OCI-LY1 (cell line): Measurements from ENCODE around the gene RAB11FIP4.

Experiments
- H2AFZ ChIP-seq: fragments of 200-600 bp; sonication (generic), shearing (Covaris generic); 2 replicates; pipeline ENCODE4 v1.6.0; 2014; ENCODE audit warnings: antibody characterized with exemption, mild to moderate bottlenecking, low read length
- H3F3A ChIP-seq: fragments of 200-600 bp; sonication (generic), shearing (Covaris generic); 2 replicates; pipeline ENCODE4 v1.6.0; 2014; ENCODE audit warnings: mild to moderate bottlenecking, antibody characterized with exemption, low read length, moderate library complexity; ENCODE audit not compliant: insufficient read depth
- H3K27ac ChIP-seq: fragments of 200-600 bp; sonication (generic); 2 replicates; pipeline ENCODE4 v1.5.1; 2014; ENCODE audit warnings: low read length, mixed run types, mild to moderate bottlenecking, low read depth; ENCODE audit not compliant: poor library complexity, severe bottlenecking
- H3K27me3 ChIP-seq: fragments of 200-600 bp; sonication (generic); 2 replicates; pipeline ENCODE4 v1.6.0; 2014; ENCODE audit warnings: antibody characterized with exemption, mild to moderate bottlenecking, low read length, moderate library complexity; ENCODE audit not compliant: insufficient read depth
- H3K36me3 ChIP-seq: fragments of 200-600 bp; sonication (generic); 2 replicates; pipeline ENCODE4 v1.6.1; 2014; ENCODE audit warnings: mild to moderate bottlenecking, antibody characterized with exemption, low read length, moderate library complexity, mixed read lengths; ENCODE audit not compliant: insufficient read depth
- H3K4me1 ChIP-seq: fragments of 200-600 bp; sonication (generic); 2 replicates; pipeline ENCODE4 v1.5.1; 2014; ENCODE audit warnings: mild to moderate bottlenecking, low read length, moderate library complexity; ENCODE audit not compliant: insufficient read depth, severe bottlenecking
- H3K4me2 ChIP-seq: fragments of 200-600 bp; sonication (generic), shearing (Covaris generic); 2 replicates; pipeline ENCODE4 v1.6.1; 2014; ENCODE audit warnings: low read length
- H3K4me3 ChIP-seq: fragments of 200-600 bp; sonication (generic); 2 replicates; pipeline ENCODE4 v1.5.1; 2014; ENCODE audit warnings: low read length, low read depth, mild to moderate bottlenecking, mixed read lengths; ENCODE audit not compliant: poor library complexity, severe bottlenecking
- H3K79me2 ChIP-seq: fragments of 200-600 bp; shearing (Covaris generic); 2 replicates; pipeline ENCODE4 v1.6.1; 2016; ENCODE audit warnings: mixed run types, low read length, mixed read lengths; ENCODE audit not compliant: insufficient read depth
- H3K9ac ChIP-seq: fragments of 200-600 bp; sonication (generic), shearing (Covaris generic); 2 replicates; pipeline ENCODE4 v1.6.1; 2014; ENCODE audit warnings: mild to moderate bottlenecking, low read length, mixed read lengths
- H3K9me2 ChIP-seq: fragments of 200-600 bp; sonication (generic), shearing (Covaris generic); 2 replicates; pipeline ENCODE4 v1.6.1; 2014; ENCODE audit warnings: low read depth, mild to moderate bottlenecking, low read length, mixed read lengths
- H3K9me3 ChIP-seq: fragments of 200-600 bp; shearing (Covaris generic); 2 replicates; pipeline ENCODE4 v1.6.1; 2014; ENCODE audit warnings: low read length, mixed read lengths
- H4K20me1 ChIP-seq: fragments of 200-600 bp; sonication (generic), shearing (Covaris generic); 2 replicates; pipeline ENCODE4 v1.6.0; 2016; ENCODE audit warnings: mild to moderate bottlenecking, low read length; ENCODE audit not compliant: insufficient read depth
- CTCF ChIP-seq: fragments of 200-600 bp; sonication (generic), shearing (Covaris generic); IDR thresholded peaks from 2 replicates; pipeline ENCODE4 v1.5.1; 2017; ENCODE audit warnings: mild to moderate bottlenecking, antibody characterized with exemption, low read length, moderate library complexity, mixed read lengths
- EZH2 ChIP-seq: fragments of 200-600 bp; sonication (generic), shearing (Covaris generic); IDR thresholded peaks from 2 replicates; pipeline ENCODE4 v1.8.0; 2017; ENCODE audit warnings: borderline replicate concordance, mixed run types, mild to moderate bottlenecking, antibody characterized with exemption, low read length, moderate library complexity, mixed read lengths

The RAB11FIP4 gene

DNA sequence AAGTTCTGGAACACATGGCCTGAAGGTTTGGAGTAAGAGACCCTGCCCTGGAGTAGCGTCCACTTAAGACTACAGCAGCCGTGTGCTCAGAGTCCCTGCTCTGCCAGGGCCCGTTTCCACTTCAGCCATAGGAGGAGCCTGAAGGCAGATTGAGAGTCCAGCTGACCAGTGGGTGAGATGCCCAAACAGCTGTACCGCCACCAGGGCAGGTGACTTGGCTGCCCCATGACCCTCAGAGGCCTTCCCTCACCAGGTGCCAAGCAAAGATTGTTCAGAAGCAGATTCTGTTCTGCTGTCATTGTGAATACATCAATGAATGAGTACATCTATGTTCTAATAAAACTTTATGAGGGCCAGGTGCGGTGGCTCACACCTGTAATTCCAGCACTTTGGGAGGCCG lies 178.8 kb downstream of the RAB11FIP4 start:
- H3K27me3 ChIP-seq: no peaks in the 10 kb centered on the region
- H3K36me3 ChIP-seq: no peaks in the 10 kb centered on the region
- no peak overlapping the region for H3K27ac ChIP-seq
- H2AFZ ChIP-seq: no peak overlapping the region
- no peaks in the 10 kb centered on the region for H4K20me1 ChIP-seq
- H3K79me2 ChIP-seq: no peaks in the 10 kb centered on the region
- TF ChIP-seq CTCF (no peak), EZH2 (no peak)
- no peaks in the 10 kb centered on the region for H3K9me3 ChIP-seq
- H3K9me2 ChIP-seq: no peaks in the 10 kb centered on the region
- H3K4me3 ChIP-seq: no peak overlapping the region
- H3K4me2 ChIP-seq: no peak overlapping the region
- H3K4me1 ChIP-seq: no peaks in the 10 kb centered on the region
- H3F3A ChIP-seq: no peaks in the 10 kb centered on the region
- H3K9ac ChIP-seq: no peak overlapping the region

- Histone ChIP-seq H3K9ac (no peak overlapping the region), H3K27ac (no peak overlapping the region), H3K9me2 (no peaks in the 10 kb centered on the region), H3K27me3 (no peaks in the 10 kb centered on the region), H3K4me1 (no peaks in the 10 kb centered on the region), H3K9me3 (no peaks in the 10 kb centered on the region), H3F3A (no peaks in the 10 kb centered on the region), H2AFZ (no peak overlapping the region), H3K79me2 (no peaks in the 10 kb centered on the region), H4K20me1 (no peaks in the 10 kb centered on the region), H3K4me2 (no peak overlapping the region), H3K36me3 (no peaks in the 10 kb centered on the region), H3K4me3 (no peak overlapping the region)
- TF ChIP-seq CTCF (no peak), EZH2 (no peak)
Measured at GRCh38 chr17:31570951-31571892, 179.7 kb downstream of the RAB11FIP4 start.

- no peak for TF ChIP-seq CTCF
- no peak for TF ChIP-seq EZH2
- Histone ChIP-seq H3K4me3 (no peak overlapping the region), H3K79me2 (no peaks in the 10 kb centered on the region), H3K27me3 (no peaks in the 10 kb centered on the region), H3K9me2 (no peaks in the 10 kb centered on the region), H2AFZ (no peak overlapping the region), H3K27ac (no peak overlapping the region), H3K4me1 (no peaks in the 10 kb centered on the region), H3K36me3 (no peaks in the 10 kb centered on the region), H3K9me3 (no peaks in the 10 kb centered on the region), H3K4me2 (no peak overlapping the region), H3F3A (no peaks in the 10 kb centered on the region), H4K20me1 (no peaks in the 10 kb centered on the region), H3K9ac (no peak overlapping the region)
Measured at GRCh38 chr17:31572341-31572740, 180.9 kb downstream of the RAB11FIP4 start.
